GM21360 (cell line): Measurements from ENCODE around the gene SSBP3.

Experiments
- ATAC-seq: cut with Tn5 transposase; IDR thresholded peaks from one replicate; pipeline ENCODE4 v1.9.1; 2021; ENCODE audit warnings: mild to moderate bottlenecking, moderate library complexity; ENCODE audit not compliant: unreplicated experiment

SSBP3 gene

DNA sequence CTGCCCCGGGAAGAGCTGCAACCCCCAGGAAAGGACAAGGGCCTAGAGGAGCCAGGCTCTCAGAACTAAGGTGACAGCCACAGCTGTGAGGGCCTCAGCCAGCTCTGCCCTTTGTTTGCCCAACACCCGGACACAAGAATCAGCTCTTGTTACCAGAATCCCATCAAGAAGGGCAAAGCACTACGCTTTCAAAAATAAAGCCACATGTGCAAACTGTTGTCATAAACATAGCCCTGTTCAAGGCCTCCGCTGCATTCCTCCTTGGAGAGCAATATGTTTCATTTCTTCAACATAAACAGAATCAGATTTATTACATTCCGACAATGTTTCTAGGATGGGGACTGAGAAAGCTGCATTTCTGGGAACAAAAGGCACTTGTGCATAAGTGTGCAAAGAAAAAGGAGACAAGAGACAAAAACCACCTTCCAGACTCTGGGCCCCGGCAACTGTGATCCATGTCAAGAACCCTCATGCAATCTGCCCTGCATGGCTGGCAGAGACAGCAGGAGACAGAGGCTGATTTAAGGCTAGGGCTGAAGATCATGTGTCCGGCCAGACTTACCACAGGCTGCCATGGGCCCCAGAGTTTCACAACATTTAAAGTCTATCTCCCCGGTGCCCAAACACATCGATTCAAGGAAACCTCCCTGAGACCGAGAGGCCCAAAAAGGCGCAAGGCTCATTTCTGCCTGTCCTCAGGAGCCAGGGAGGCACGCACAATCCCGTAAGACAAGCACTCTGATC is 71.0 kb downstream of the SSBP3 start:
- ATAC-seq: no peak

DNA sequence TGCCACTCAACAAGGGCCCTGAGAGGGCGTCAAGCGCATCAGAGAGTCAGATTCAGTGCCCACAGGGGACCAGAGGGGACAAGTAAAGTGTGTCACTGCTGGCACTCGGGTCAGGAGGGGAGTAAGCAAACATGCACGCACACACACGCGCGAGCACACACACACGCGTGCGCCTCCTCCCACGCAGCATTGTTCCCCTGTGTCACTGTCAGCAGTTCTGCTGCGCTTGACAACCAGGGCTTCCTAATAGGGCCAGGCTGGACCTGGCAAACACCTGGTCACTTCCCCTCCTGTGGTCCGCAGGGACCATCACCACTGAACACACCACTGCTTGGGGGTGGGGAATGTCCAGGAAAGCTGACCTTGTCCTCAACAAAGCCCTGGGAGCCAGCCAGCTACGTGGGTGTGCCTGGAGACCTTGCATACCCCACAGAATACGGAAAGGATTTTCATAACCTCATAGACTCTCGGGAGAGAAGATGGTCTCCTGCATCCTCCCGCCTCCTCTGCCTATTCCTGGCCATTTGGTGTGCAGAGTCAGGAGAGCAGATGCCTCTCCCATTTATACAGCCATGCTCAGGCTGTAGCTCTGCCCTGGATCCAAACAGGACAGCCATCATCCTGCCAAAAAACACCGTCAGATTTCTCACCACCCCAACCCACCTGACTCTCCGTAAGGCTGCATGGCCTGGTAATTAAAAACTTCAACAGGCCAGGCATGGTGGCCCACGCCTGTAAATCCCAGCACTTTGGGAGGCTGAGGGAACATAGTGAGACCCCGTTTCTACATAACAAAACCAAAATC is 73.2 kb downstream of the SSBP3 start:
- ATAC-seq: no peak

DNA sequence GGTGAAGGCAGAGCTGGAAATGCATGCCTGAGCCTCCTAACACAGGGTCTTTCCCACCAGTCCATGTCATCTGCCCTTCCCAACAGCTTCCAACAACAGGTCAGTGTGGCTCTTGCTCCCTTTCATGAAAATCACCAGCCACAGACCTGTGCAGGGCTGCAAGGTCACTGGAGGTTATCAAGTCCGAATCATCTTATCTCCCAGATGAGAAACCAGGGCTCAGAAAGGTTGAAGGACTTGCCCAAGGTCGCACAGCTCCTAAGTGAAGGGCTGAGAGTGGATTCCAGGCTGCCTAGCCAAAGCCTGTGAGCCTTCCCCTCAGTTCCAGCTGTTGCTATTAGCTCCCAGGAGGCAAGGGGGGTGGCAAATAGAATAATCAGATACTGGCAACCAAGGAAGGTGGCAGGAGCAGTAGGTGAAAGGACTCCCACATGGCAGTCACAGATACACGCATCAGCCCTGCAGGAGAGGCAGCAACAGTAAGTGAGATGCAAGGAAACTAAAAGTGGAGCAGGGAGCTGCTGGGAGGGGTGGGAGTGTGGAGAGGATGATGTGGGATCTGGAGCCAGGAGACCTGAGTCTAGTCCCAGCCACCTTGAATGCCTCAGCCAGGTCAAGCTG is 74.2 kb downstream of the SSBP3 start:
- no peak for ATAC-seq

DNA sequence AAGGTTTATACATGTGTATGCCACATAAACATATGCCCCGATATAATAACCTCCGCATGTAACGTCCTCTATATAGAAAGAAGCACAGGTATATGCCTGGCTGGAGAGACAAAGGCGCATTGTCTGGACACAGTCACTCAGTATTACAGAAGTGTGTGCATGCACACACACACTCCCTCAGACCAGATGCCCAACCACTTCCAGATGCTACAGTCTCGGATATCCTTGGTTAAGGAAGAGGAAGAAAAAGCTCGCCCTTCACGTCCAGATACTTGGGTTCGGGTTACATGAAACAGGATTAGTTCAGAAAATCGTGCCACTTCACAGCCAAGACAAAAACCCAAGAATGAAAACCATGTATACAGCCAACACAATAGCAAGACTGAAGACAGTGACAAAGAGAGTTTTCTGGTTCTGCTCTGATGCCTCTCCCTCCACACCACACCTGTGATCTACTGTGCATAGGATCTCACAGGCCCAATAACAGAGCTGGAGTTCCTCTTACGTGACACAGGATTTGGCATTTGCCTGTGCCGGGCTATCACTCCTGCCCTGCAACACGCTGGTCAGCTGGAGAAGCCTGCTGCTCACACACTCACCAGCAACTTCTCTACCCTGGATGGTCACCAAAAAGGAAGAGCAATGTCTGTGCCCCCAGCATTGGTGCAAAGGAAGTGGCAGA is 75.0 kb downstream of the SSBP3 start:
- no peak for ATAC-seq

DNA sequence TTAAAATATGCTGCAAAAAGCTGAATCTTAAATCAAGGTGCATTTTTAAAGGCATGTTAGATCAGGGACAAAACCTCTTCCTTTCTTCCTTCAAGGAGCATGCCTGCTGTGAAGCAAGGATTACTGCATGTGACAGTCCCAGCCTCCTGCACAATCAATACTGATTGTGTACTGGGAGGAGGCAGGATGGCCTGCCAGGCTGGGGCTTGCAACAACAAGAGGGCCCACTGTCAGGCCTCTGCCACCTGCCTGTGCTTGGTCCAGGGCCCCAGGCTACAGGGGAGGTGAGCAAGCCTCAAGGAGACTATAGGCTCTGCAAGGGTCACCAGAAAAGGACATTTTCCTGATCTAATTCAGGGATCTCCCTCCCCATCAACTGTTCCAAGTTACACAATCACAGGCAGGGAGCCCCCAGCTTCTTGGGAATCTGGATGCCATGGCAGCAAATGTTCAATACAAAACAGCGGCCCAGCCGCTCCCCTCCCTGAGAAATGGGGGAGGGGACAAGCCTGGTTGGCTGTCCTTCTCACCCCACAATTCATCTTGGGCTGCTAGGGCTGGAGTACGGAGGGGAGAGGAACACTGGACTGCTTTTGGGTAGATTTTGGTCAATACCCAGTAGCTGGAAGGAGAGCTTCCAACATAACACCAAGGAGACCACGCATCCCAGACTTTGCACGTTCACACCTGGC is 76.7 kb downstream of the SSBP3 start:
- no peak for ATAC-seq

DNA sequence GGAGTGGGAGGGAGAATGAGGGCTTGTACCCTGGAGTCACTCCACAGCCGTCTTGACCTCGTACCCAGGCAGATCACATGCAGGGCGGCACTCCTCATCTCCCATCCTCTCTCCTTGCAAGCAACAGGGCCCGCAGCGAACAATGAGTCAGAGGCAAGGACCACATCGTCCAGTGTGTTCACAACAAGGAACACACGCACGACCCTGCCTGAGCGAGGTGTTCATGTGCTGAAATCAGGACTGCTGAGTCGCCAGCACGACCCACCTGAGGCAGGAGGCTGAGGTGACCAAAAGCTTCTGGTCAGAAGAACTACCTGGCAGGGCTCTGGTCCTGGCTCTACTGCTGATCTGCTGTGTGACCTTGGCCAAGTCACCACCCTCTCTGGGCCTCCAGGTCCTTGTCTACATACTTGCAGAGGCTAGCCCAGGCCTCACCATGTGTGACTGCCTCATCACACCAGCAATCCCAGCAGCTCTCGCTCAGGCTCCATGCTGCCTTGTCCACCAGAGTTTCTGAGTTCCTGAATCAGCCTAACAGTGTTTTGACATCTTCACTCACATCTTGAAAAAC is 78.0 kb downstream of the SSBP3 start:
- ATAC-seq: no peak

DNA sequence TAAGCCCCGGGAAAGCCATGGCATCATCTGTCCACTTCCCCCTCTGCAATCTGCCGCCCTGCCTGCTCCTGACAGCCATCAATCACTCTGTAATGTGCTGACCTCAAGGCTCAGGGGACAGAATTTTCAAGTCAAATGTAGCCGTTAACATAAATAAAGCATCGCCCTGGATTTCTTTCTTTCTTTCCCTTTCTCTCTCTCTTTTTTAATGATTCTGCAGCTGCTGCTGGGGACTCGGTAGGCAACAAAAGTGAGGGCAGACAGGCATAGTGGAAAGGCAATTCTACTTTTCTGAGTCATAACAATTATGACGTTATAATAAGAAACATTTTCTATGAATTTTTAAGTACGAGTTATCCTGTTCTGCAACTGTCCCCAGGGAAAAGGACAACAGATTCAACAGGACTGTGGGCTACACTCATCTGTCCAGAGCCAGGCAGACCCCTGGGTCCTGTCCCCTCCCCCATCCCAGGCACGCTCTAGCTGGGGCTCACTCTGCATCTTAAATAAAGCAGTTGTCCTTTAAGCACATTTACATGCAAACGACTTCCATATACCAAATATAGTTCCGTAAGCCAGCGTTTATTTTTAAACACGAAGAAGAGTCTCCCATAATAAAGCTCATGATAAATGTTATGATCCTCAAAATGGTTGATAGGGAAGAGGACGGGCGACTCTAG is 78.7 kb downstream of the SSBP3 start:
- no peak for ATAC-seq

DNA sequence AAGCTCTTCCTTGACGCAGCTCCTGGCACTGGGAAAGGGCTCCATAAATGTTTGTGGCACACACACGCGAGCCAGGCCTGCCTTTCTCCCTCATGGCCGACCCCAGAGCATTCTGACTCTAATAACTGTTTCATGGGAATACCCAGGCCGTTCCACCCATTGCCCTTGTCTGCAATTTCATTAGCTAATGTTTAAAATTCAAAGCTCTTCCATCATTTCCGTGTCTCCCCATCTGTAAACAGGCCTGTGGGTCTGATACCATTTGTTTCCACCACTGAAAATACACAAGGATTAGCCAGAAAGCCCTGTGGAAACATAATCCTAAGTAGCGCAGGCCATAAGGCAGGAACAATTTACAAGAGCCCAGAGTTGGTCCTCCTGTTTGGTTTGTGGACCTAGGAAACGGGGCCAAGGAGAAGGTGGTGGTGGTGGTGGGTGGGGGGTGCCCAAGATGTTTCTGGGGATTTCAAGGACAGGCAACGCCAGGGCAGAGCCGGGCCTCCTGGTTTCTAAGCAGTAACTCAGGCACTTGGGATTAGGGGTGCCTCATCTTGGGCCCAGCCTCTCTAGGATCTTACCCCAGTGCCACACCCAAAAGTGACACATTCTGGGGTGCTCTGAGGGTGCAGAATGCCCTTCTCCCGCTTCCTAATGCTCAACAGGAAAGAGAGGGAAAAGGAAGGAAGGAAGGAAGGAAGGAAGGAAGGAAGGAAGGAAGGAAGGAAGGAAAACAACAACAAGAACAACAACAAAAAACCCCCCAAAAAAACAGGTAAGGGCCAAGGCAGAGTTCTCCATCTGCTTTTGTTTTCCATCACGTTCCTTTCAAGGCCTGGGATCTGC is 79.4 kb downstream of the SSBP3 start:
- no peak for ATAC-seq

DNA sequence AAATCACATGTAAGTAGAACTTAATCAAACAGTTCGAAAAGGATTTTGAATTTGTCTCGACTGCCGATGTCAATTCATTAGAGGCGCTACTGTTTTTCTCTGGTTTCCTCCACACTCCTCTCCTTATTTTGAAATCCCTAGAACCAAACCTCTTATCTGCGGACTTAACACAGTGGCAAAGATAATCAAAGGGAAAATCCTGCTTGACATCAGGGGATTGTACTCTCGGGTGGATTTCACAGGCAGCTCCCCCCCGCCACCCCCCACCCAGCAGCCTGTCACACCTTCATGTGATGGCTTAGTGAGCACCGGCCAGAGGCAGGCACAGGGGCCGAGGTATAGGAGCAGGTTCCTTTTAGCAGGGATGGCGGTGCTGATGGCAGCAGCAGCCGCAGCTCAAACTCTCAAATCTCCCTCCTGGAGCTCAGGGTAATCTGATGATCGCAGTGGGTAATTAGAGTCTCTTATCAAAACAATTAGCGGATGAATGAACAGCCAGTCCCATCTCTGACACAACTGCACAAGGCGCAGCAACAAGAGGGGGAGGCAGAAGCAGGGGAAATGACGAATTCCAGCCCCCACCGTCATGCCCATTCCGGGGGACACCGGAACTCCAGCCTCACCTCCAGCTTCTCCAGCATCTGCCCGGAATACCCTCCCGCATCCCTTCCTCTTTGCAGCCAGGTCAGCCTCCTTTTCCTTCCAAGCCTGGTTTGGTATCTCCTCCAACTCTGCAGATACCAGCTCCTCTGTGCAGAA is 80.3 kb downstream of the SSBP3 start:
- ATAC-seq: no peak

DNA sequence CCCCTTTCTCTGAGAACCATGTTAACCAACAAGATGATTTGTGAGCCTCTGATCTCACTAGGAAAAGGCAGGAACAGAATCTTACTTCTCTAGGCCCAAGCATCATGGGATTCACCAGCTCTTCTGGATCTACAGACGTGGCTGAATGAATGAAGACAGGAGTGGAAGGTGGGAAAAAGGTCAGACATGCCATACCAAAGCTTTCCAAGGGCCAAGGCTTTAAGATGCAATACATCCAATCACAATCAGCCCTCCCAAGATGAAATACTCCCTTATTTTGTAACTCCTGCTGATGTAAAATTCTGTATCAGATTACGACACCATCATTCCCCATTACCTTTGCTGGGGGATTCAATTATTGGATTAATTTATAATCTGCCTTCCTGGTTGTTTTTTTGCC is 80.9 kb downstream of the SSBP3 start:
- no peak for ATAC-seq

DNA sequence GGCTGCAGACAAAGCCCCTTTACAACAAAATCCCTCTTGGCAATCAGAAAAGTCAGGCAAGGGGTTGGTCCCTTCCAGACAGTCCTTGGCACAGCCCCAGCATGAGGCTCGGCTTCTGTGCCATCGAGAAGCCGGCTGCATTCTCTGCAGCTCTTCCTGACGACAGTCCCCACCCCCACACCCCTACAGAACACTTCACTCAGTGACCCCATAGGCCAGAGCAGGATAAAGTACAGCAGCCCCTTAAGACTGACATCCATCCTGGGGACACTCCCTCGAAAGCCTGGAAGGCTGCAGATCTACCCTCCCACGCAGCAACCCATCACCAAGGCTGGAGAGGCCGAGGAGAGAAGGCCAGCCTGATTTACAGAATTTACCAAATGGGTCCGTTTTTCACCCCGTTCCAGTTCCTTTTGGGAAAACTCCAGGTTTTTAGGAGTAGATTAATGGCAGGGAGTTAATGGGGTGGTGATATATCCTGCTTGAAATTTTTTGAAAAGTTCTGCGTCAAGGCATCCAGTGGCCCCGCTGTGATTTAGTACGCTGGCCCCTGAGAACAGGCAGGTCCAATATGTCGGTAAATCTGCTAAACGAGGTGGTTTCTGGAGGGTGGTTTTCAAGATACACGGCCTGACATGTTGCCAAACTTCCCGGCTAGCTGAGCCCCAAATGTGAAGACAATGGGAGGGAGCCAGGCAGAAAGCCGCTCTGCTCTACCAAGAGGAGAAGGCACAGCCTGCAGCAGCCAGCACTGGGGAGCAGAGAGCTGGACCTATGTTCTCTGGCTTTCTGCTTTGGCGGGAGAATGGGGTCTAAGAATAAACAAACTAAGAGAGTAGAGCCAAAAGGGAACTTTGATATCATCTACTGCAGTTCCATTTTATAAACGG is 81.7 kb downstream of the SSBP3 start:
- no peak for ATAC-seq

DNA sequence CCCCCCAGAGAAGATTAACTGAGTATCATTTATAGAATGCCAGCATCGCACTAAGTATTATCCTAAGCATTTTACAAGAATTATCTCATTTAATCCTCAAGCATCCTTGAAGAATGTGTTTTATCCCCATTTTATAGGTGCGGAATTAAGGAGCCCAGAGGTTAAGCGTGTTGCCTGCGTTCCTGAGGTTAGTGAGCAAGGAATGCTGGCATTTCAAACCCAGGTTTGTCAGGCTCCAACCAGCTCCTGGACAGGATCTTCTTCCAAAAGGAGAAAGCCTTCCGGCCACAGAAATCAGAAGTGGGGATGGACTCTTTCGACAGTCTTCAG is 82.3 kb downstream of the SSBP3 start:
- ATAC-seq: no peak

DNA sequence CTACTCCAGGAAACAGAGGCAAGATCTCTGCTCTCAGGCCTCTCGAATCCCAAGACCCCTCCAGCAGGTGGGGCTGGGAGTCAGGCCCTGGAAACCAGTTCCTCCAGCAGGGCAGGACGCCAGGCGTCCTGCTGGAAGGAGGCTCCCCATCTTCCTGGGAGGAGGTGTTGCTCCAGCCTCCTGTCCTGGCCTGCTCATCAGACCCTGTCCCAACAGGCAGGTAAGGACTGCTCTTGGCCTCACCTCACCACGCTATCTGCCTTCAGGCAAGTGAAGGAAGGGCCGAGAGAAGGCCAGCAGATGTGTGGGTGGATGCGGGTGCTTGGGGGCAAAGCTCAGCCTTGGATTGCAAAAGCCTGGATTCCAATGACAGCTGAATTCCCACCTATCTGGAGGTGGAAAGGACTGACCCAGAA is 82.9 kb downstream of the SSBP3 start:
- no peak for ATAC-seq

DNA sequence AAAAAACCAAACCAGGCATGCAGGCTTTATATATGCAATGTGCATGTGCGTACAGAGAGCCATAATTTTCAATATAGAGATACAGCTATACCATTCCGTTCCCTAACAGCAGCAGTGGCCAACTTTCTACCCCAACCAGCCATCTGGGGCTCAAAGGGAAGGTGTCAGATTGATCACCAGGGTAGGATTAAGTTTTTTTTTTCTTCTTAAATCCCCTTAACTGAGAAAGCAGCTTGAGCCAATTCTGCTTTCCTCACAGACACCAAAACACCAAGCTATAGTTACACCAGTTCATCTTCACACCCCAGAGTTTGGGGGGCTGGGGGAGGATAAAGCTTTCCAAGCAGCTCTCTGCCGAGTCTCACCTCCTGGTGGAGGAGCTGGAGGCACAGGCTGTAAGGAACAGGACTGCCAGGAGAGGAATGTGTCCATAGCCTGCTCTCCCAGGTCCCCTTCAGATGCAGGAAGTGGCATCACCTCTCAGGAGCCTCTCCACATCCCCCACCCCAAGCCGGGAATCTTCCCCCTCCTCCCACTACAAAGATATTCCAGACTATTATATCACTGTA is 87.9 kb downstream of the SSBP3 start:
- no peak for ATAC-seq

DNA sequence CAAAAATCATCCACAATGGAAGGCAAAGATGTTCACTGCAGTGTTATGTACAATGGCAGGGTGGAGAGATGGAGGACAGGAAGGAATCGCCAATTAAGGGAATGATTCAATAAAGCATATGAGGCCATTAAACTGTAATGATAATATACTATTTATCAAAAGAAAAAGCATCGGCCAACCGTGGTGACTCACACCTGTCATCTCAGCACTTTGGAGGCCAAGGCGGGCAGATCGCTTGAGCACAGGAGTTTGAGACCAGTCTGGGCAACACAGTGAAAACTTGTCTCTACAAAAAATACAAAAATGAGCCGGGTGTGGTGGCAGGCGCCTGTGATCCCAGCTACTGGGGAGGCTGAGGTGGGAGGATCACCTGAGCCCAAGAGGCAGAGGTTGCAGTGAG is 89.1 kb downstream of the SSBP3 start:
- ATAC-seq: no peak

DNA sequence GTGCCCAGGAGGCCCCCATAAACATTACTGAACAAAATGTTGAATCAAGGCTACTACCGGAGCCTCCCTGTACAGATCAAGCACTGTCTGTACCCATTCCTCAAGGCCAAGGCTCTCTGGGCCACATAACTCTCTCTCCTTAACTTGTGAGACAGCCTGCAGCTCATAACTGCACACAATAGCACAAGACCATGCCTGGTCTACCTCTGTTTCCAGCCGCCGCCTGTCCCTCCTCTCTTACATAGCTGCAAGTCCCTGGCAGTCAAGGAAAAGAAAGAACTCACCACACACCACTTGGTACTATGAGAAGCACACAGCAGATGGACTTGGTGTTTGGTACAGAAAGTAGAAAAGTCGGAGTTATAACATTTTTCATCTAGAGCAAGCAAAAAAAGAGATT is 91.1 kb downstream of the SSBP3 start:
- ATAC-seq: no peak

DNA sequence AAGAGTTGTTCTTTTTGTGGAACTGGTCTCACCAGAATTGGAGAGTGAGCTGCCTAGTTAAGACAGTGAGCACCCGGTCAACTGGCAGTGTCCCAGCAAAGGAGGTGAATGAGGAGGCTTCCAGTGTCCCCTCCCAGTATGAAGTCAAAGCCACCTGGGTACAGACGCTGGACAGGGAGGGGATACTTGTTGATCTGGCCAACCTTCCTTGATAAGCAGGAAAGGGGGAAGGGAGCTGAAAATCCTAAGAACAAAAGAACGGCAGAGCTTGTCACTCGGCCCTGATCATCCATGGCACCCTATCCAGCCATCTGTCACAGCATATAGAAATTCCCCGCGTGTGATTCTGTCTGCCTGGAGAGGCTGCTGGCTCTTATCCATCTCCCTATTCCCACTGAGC is 91.5 kb downstream of the SSBP3 start:
- ATAC-seq: no peak
